Amniotic epithelial cell (primary cell): ENCODE data around the gene SMAD6.
A peak's percentile ranks its signal among the peaks of the same experiment; 100 is the strongest.

ENCODE experiments used
- DNase-seq: peaks from one replicate; pipeline ENCODE4 v3.0.0-alpha.2; 2010; ENCODE audit warnings: low read depth

Gene SMAD6

DNA sequence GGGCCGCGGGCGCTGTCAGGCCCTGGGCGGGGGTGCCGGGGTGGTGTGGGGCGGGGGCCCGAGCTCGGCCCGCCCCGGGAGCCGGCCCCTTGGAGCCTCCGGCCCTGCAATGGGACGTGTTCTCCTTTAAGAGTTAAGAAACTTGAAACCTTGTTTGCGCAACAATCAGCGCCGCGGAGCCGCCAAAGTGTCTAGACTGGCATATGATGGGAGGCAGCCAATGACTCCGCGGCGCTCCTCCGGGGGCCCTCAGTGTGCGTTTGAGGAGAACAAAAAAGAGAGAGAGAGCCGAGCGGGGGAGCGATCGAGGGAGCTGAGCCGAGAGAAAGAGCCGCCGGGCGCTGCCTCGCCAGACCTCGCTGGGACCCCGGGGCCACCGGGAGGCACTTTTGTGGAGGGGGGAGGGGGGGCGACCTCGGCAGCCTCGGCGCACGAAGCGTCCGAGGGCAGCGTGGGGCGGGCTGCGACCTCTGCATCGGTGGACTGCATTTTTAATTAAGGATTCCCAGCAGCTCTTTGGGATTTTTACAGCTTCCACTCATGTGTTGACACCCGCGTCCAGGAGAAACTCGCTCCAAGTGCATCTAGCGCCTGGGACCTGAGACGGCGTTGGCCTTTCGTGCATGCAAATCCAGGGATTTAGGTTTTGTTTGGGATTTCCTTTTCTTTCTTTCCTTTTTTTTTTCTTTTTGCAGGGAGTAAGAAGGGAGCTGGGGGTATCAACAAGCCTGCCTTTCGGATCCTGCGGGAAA, at the start of gene SMAD6:
TSS of gene SMAD6 (plus strand) at position 202 of the 752 bp plus-strand sequence. CDS start 1,023 bp downstream, outside the sequence.
- peak; percentile 99 for DNase-seq

DNA sequence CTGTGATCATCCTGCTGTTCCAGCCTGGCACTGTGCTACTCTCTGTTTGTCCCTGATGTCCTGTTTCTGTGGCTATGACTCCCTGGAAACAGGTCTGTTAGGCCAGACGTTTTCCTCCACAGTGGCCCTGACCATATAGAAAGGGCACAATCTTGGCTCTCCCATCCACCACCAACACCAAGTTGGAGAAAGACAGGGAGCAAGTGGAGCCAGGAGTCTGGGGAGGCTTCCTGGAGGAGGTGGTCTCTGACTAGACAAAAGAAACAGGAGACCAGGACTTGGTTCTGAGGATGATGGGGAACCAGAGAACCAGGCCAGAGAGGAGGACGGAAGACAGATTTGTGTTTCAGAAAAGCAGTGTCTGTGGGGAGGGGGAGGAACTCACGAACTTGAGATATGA, 49.2 kb upstream of the SMAD6 start:
- no peak for DNase-seq

DNA sequence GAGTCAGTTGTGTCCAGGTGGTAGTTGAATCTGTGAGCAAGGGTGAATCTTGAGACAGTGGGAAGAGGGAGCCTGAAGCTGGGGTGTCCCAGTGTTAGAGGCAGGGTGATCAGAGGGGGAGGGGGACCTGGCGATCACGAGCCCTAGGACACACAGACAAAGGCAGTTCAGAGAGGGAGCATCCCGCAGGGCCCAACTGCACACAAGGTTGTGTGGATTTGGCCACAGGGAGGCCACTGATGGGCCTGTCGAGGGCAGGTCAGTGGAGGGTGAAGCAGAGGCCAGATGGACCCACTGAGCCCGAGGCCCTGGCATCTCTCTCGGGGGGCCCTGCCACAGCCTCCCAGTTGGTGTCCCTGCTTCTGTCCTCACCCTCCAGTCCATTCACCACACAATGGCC, 48.6 kb upstream of the SMAD6 start:
- DNase-seq = no peak

DNA sequence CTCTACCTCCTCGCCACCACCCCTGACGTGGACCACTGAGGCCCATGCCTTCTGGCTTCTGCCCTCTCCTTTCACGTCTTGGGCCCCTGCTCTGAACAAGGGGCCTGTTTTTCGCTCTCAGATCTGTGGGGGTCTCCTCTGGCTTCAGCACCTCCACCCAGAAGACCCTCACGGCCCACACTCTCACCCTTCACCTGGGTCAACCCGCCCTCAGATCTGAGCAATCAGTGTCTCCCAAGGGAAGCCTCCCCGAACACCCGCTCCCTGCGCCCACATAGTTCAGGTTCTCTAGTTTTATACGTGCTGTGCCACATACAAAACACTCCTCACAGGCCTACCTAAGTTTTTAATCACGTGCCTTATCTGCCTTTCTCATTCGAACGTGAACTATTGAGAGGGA, 48.2 kb upstream of the SMAD6 start:
- DNase-seq = no peak

DNA sequence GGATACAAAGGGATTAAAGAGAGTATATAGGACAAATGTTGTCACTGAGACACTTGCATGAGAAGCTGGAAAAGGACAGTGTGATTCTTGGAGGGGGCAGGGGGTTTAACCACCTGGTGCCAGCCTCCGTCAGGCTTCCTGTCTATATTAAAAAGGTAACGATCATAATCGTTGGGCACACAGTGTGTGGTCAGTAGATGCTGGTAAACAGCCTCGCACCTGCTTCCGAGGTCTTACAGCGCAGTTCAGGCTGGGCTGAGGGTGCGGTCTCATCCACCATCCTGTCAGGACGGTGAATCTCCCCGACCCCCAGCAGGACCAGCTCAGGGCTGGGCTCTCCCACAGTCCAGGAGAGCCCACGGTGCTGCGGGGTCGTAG, 47.7 kb upstream of the SMAD6 start:
- no peak for DNase-seq

DNA sequence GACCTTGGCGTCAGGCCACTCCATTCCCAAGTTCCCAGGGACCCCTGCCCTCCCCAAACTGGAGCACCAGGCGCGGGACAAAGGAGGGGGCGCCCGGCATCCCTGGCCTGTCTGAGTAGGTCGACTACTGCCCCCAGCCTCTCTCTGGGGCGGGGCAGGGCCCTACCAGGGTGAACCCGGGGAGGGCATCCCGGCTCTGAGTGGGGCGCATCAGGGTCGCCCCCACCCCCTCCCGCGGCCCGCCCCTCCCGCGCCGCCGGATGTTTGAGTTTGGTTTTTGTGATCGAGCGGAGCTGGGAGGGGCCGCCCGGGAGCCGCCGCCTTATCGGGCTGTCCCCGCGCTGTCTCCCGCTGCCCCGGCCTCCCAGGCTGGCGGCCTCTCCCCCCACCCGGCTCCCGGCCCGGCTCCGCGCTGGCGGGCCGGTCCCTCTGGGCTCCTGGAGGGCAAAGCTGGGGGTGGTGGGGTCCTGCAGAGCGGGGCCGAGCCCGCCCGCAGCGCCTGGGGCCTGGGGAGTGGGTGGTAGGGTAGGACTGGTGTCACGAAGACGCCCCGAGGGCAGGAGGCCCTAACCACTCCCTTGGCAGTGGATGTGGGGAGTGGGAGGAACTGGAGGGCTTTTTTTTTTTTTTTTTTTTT, 47.2 kb upstream of the SMAD6 start:
- DNase-seq = no peak

DNA sequence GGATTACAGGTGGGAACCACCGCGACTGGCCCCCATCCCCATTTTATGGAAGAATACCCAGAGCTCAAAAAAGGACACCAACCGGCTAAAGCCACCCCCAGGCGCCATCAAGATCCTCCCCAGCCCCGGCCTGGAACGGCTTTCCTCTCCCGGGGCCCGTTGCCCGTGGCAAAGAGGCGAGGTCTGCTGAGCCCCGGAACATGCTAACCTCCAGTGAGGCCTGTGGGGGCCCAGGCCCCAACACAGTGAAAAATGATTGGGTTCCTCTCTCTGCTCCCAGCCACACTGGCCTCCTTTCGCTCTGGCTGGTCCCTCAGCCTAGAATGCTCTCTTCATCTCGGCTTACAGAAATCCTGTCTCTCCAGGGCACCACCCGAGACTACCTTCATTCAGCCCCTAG, 46.5 kb upstream of the SMAD6 start:
- no peak for DNase-seq

DNA sequence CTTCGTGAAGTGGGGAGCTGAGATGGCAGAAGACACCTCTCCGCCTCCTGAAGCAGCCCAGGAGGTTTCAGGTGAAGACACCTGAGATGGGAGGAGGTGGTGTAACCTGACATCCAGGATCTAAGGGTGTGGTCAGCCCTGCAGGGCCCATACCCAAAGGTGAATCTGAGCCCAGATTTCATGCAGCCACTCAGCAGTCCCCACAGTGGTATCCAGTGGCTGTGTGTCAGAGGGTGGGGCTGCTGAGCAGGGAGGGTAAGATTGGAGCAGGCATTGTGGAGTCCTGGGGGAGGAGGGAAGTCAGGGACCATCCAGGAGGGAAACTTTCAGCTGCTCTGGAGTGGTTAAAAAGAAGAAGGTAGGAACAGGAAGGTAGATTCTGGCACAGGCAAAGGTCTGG, 46.0 kb upstream of the SMAD6 start:
- no peak for DNase-seq

DNA sequence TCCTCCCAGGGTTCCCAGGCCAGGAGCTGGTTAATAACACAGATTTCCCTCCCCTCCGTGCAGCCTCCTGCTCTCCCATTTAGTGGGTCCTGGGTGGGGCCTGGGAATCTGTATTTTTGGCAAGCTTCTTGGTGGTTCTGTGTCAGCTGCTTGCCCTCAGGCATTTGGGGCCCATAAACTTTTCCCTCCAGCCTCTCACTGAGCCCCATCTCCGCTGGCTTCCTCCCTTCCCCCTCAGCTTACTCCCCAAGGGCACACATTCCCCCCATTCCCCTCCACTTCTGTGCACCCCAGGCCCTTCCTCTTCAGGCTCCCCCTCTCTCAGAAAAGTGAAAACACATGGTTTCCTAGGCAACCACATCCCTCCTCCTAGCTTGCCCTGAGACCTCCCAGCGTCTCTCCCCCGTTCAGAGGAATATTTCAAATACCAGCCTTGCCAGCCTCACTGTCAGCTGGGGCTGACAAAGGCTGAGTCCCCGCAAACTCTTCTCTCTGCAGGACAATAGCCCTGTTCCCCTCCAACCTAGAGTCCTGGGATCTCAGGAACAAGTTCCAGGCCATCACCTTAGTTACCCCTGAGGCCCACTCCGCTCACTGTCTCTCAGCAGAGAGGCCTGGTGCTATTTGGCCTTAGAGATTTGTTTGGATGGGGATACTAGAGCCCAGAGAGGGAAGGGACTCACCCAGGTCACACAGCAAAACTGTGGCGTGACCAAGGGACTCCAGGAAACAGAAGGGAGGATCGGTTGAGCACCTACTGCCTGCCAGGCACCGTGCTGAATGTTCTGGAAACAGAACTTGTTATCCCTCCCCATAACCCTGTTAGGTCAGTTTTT, 44.6 kb upstream of the SMAD6 start:
- DNase-seq = peak; percentile 51

DNA sequence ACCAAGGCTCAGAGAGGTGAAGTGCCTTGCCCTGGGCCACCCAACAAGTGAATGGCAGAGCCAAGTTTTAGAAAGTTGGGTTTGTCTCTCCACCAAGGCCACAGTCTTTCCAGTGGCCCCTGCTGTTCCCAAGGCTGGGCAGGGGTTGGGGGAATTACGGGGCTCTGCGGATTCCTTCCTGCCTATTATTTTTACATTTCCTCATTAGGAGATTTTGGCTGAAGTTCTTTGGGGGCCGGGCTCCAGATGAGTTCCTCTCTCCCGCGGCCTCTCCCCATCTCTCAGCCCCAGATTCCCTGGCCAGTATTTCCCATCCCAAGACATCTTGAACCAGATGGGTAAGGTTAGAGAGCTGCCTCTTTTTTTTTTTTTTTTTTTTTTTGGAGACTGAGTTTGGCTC, 44.0 kb upstream of the SMAD6 start:
- DNase-seq = no peak

DNA sequence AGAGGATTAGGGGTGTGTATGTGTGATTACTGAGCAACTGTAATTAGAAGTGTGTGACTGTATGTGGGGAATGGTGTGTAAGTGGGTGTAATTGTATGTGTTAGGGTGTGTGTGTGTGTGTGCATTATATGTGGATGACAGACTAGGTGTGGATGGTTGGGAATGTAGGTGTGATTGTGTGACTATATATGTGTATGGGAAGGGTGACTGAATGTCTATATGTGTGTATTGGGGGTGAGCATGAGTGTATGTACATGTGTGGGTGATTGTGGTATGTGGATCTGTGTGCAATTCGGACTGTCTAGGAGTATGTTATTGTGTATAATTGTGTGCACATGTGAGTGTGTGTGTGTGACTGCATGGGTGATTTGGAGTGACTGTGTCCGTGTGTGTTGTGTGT, 43.2 kb upstream of the SMAD6 start:
- no peak for DNase-seq

DNA sequence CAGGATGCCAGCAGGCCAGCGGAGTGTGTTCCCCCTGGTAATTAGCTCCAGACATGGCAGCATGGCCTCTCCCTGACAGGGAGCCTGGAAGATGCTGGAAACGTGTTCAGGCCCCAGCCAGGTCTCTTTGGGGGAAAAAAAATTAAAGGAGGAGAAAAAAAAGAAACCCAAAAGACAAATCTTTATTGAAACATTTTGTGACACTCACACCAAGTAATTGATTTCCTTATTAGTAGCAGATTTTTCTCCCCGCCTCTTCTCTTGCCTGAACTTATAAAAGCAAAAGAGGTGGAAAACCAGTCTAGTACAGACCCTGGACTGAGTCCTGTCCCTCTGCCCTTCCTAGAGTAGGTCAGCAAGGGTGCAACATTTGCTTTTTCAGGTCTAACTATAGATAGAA, 42.7 kb upstream of the SMAD6 start:
- no peak for DNase-seq

DNA sequence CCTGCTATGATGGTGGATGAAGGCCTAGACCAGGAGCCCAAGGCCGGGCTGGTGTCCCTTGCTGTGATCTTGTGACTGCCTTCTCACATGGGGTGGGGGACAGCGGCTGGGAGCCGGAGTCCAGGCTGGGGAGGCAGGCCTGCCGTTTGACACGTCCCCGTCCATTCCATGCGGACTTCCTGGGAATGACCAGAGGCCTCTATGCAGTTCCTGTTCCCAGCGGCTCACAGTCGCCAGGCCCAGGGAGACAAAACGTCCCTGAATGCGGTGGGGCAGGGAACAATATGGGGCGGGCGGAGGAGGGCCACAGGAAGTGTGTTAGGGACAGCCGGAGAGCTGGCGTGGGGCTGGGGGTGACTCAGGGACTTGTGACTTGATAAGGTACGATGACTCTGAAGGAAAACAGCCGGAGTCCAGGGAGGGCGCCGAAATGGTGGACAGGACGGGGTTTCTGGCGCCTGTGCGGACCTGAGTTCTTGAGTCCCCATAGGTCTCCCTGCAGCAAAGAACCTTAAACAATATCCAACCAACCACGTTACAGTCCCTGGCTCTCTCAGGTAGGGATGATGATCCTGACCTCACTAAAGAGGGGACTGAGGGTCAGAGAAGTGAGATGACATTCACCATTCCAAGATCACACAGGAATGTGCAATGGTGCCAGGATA, 40.5 kb upstream of the SMAD6 start:
- DNase-seq = no peak

DNA sequence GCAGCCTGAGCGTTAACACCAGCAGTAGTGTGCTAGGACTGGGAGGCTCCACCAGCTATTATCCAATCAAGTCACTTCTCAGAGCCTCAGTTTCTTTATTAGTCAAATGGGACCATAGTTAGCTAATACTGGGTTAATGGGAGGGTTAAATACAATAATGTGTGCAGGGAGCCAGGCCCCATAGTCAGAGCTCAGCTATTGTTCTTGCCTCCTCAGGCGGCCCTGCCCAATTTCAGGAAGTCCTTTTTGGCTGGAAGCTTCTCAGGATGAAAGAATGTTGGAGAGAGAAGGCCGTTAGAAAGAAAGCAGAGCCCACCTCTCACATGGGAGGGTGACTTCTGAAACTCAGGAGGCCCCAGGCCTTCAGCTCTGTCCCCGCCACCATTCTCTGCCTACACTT, 39.5 kb upstream of the SMAD6 start:
- no peak for DNase-seq

DNA sequence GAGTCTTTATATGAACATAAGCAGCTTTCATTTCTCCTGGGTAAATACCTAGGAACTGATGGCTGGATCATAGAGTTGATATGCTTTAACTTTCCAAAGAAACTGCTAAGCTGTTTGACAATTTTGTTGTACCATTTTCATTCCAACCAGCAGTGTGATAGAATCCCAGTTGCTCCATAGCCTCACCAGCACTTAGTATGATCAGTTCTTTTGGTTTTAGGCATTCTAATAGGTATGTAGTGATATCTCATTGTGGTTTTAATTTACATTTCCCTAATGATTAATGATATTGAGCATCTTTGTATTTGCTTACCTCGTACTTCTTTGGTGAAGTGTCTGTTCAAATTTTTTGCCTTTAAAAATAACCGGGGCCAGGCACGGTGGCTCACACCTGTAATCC, 38.4 kb upstream of the SMAD6 start:
- DNase-seq = no peak

DNA sequence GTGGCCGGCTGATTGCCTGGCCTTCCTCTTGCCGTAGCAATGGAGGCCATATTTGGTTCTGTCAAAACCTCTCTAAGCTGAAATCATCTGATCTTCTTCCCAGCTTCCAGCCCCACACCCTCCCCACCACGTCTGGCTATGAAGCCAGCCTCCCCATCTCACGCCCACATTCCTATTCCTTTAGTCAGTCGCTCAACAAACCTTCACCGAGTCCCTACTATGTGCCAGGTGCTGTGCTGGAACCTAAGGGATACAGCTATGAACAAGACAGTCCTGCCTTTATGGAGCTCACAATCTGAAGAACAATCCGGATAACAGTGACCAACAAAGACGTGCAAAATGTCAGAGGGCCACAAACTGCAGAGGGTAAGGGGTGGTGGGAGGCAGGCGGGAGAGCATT, 31.9 kb upstream of the SMAD6 start:
- no peak for DNase-seq

DNA sequence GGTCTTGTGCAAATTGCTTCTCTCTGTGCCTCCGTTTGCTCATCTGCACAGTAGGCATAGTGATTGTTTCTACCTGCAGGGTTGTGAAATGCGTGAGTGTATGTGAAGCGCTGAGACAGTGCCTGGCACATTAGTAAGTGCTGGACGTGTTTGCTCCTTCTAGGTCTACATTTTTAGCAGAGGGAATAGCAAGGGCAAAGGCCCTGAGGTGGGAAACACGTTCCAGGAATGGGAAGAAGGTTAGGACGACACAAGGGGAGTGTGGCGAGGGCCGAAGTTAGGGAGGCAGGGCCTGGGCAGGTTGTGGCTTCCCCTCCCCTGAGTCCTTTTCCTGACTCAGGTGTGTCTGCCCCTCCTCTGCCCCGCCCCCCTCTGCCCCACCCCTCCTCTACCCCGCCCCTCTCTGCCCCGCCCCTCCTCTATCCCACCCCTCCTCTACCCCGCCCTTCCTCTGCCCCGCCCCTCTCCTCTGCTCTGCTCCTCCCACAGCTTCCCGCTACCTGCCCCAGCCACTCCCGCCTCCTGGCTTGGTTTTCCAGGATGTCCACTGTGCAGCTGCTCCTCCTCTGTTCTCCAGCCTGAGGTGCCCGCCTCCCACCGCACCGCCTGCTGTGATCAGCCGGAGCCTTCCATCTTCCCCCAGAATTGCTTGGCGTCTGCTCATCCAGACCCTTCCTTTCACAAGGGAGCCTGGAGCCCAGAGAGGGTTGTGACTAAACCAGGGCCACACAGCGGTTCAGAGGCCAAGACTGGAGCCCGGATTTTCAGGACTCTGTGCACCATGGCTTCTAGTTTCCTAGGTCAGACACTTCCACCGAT, 31.1 kb upstream of the SMAD6 start:
- DNase-seq = no peak

DNA sequence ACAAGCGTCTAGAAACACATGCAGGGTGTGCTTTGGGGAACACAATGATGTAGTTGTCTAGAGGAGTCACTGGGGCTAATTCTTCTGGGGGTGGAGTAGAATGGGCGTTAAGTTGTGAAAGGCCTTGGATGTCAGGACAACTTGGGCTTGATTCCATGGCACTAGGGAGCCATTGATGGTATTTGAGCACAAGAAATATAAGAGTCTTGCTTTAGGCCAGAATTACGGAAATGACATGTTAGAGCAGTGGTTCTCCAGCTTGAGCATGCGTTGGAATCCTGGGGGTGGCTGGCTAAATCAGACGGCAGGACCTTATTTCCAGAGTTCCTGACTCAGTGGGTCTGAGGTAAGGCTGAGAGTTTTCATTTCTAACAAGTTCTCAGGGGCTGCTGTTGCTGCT, 29.2 kb upstream of the SMAD6 start:
- no peak for DNase-seq

DNA sequence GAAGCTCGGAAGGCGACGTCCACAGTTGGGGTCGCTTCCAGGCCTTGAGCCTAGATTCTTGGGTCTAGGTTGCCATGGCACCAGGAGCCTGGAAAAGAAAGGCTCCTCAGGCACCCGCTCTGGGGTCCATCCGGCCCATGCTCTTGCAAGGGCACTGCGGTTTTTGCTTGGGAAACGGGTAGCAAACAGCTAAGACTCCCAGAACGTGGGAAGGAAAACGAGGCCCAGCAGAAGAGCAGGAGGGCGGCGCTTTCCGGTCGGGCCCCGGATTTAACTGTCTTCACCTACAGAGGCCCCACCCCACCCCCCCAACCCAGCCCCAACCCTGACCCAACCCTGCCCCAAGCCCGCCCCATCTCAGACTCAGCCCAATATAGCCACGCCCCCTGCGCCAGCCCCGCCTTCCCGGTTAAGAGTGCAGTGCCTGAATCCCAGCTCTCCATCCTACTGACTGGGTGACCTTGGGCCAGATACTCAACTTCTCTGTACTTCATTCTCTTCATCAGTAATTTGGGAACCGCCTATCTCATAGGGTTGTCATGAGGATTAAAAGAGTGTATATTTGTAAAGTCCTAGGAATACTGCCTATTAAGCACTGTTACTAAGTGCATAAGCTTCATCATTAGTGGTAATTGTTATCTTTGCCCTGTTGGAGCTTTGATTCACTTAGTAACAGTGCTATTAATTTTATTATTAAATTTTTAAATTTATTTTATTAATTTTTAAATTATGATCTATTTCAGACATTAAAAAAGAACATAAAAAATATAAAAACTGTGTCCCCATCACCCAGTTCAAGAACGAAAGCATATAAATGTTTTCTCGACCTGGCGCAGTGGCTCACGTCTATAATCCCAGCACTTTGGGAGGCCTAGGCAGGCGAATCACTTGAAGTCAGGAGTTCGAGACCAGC, 28.4 kb upstream of the SMAD6 start:
- peak; percentile 87 for DNase-seq

DNA sequence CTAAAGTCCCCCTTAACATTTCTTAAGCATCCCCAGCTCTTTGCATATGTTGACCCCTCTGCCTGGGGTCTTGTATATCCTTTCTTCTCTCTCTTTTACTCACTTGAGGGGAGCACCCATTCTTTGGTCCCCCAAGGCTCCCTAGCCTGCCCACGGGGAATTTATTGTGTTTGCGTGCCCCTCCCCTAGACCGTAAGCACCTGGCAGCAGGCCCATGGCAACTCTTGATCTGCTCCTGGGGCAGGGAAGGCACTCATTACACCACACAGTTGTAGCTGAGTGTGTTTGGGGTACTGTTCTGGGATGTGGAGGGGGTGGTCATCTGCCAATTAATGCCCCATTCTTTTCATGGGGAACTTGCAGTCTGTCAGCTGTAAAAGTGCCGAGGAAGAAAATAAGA, 27.3 kb upstream of the SMAD6 start:
- DNase-seq = no peak

DNA sequence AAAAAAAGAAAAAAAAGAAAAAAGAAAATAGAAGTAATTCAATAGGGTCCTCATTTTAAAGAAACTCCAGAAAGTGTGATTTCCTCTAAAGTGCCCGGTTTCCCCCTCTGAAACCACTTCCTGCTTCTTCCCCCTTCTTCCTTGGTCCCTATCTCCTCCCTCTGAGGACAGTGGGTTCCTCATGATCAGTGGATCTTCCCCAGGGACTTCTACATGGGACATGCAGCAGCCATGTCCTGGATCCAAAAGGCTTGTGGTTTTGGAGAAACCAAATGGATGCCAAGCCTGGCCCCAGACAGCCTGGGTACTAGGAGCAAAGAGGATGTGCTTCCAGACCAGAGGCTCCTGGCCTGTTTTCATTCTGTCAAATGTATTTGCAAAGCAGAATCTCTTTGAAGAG, 26.6 kb upstream of the SMAD6 start:
- no peak for DNase-seq
